PC-3 (cell line): Measurements from ENCODE around the gene OTOS.

Experiments
- CTCF ChIP-seq: fragments of 300-600 bp; sonication (generic); conservative IDR thresholded peaks from 2 replicates; pipeline ENCODE4 v1.5.1; 2017; ENCODE audit warnings: antibody characterized with exemption, low read depth, mild to moderate bottlenecking, low read length
- EZH2 ChIP-seq: fragments of 300-600 bp; sonication (generic); IDR thresholded peaks from one replicate; pipeline ENCODE4 v1.6.1; 2017; ENCODE audit warnings: antibody characterized with exemption, mild to moderate bottlenecking, low read length; ENCODE audit not compliant: unreplicated experiment
- EZH2phosphoT487 ChIP-seq: fragments of 300-600 bp; sonication (generic); IDR thresholded peaks from 2 replicates; pipeline ENCODE4 v1.6.1; 2018; ENCODE audit warnings: mild to moderate bottlenecking, antibody characterized with exemption, low read length, borderline replicate concordance

- TF ChIP-seq EZH2, result no peak
- no peak for TF ChIP-seq CTCF
- no peak for TF ChIP-seq EZH2phosphoT487
Observed at GRCh38 chr2:240162531-240162930, 22.1 kb upstream of the OTOS start.
